Smooth muscle cell (in vitro differentiated cells): Measurements from ENCODE around the gene LRRC25. TPM values are rescaled to one million over a fixed set of nuclear protein-coding genes. Genes with fewer than 3 reads are reported as not detected.
"Not testable (repeated sequence)": the region's sequence is repeated elsewhere in the genome, so short reads cannot be mapped to it uniquely, and the experiment has no call there.

ENCODE experiments used
- DNase-seq: peaks from one replicate; lab custom pipeline; 2025; ENCODE audit not compliant: unreplicated experiment; lab: John Stamatoyannopoulos, UW
- H2AFZ ChIP-seq: fragments of 200-600 bp; sonication (generic); 2 replicates; pipeline ENCODE4 v1.6.0; 2016; ENCODE audit warnings: antibody characterized with exemption, low read depth, mild to moderate bottlenecking
- H3F3A ChIP-seq: fragments of 200-600 bp; sonication (generic); 2 replicates; pipeline ENCODE4 v1.6.0; 2017; ENCODE audit warnings: antibody characterized with exemption, low read depth
- H3K27ac ChIP-seq: fragments of 200-600 bp; sonication (generic); 2 replicates; pipeline ENCODE4 v1.5.1; 2016; ENCODE audit warnings: low read depth, mild to moderate bottlenecking
- H3K27me3 ChIP-seq: fragments of 200-600 bp; sonication (generic); 2 replicates; pipeline ENCODE4 v1.6.1; 2016; ENCODE audit warnings: low read depth, mild to moderate bottlenecking
- H3K36me3 ChIP-seq: fragments of 200-600 bp; sonication (generic); 2 replicates; pipeline ENCODE4 v1.5.1; 2016; ENCODE audit warnings: low read depth
- H3K4me1 ChIP-seq: fragments of 200-600 bp; sonication (generic); 2 replicates; pipeline ENCODE4 v1.5.1; 2016; ENCODE audit warnings: low read depth
- H3K4me2 ChIP-seq: fragments of 200-600 bp; sonication (generic); 2 replicates; pipeline ENCODE4 v1.6.0; 2016; ENCODE audit warnings: mild to moderate bottlenecking
- H3K4me3 ChIP-seq: fragments of 200-600 bp; sonication (generic); 2 replicates; pipeline ENCODE4 v1.5.1; 2016; ENCODE audit warnings: mild to moderate bottlenecking
- H3K79me2 ChIP-seq: fragments of 200-600 bp; sonication (generic); 2 replicates; pipeline ENCODE4 v1.6.0; 2016; ENCODE audit warnings: low read depth, mild to moderate bottlenecking
- H3K9ac ChIP-seq: fragments of 200-600 bp; sonication (generic); 2 replicates; pipeline ENCODE4 v1.6.0; 2016; ENCODE audit warnings: low read depth
- H3K9me3 ChIP-seq: fragments of 200-600 bp; sonication (generic); replicated peaks from 2 replicates; pipeline ENCODE4 v1.5.1; 2016; ENCODE audit warnings: low read depth
- H4K20me1 ChIP-seq: fragments of 200-600 bp; sonication (generic); 2 replicates; pipeline ENCODE4 v1.6.0; 2016; ENCODE audit warnings: low read depth
- WGBS: methylation state at CpG from one replicate; pipeline ENCODE4 v1.1.7; 2016; ENCODE audit warnings: low lambda C conversion rate; 5-methylcytosine and 5-hydroxymethylcytosine counted together
- polyA plus RNA-seq: library from polyadenylated mRNA; unstranded; fragments of >200 nt; fragmentation: Nextera tagmentation; extraction: Ambion mirVana; gene quantifications from 2 replicates; pipeline ENCODE4 v1.2.1, GENCODE V29; 2016
- total RNA-seq: library from RNA; depleted of rRNA; stranded (reverse); fragments of >200 nt; gene quantifications from 2 replicates; pipeline ENCODE4 v1.2.3, GENCODE V29; 2014
- TF ChIP-seq, protein P1 (sequence below): fragments of 200-600 bp; sonication (generic); IDR thresholded peaks from 2 replicates; pipeline ENCODE4 v1.5.1; 2017; ENCODE audit warnings: borderline replicate concordance, mild to moderate bottlenecking, antibody characterized with exemption; ENCODE audit not compliant: insufficient read depth, poor library complexity, severe bottlenecking

The LRRC25 gene
- total and polyA plus RNA-seq, 2 experiments from 2014 or later: 0.34 TPM; not detected in 1

DNA sequence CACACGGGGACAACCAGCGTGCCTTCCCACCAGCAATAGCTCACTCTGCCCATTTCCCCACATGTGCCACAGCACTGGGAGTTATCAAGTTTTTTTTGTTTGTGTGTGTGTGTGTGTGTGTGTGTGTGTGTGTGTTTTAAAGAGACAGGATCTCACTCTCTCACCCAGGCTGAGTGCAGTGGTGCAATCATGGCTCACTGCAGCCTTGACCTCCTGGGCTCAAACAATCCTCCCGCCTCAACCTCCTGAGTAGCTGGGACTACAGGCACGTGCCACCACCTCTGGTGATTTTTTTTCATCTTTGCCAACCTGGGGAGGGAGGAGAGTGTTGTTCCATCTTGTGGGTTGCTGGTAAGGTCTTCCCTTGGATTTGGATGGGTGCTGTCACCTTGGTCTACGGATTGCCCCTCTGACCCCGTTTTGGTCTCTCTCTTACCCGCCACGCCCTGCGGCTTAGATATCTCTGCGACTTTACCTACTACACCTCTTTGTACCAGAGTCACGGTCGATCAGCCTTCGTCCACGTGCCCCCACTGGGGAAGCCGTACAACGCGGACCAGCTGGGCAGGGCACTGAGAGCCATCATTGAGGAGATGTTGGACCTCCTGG, 34.4 kb downstream of the LRRC25 start:
- Histone ChIP-seq H3K79me2 (no peaks in the 10 kb centered on the region), H3K27ac (peak overlapping the region; percentile 94), H3K36me3 (no peaks in the 10 kb centered on the region), H3K27me3 (no peaks in the 10 kb centered on the region), H2AFZ (no peak overlapping the region), H3K9me3 (no peaks in the 10 kb centered on the region), H3K4me2 (no peak overlapping the region), H4K20me1 (no peaks in the 10 kb centered on the region), H3K4me1 (peaks cover 12% of the 10 kb centered on the region), H3F3A (peaks cover 9% of the 10 kb centered on the region), H3K4me3 (no peak overlapping the region), H3K9ac (no peak overlapping the region)
- DNase-seq: no peak
- WGBS: 94% methylated on average over 17 of the region's 17 CpGs
- TF ChIP-seq, protein P1, sequence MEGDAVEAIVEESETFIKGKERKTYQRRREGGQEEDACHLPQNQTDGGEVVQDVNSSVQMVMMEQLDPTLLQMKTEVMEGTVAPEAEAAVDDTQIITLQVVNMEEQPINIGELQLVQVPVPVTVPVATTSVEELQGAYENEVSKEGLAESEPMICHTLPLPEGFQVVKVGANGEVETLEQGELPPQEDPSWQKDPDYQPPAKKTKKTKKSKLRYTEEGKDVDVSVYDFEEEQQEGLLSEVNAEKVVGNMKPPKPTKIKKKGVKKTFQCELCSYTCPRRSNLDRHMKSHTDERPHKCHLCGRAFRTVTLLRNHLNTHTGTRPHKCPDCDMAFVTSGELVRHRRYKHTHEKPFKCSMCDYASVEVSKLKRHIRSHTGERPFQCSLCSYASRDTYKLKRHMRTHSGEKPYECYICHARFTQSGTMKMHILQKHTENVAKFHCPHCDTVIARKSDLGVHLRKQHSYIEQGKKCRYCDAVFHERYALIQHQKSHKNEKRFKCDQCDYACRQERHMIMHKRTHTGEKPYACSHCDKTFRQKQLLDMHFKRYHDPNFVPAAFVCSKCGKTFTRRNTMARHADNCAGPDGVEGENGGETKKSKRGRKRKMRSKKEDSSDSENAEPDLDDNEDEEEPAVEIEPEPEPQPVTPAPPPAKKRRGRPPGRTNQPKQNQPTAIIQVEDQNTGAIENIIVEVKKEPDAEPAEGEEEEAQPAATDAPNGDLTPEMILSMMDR: no peak

DNA sequence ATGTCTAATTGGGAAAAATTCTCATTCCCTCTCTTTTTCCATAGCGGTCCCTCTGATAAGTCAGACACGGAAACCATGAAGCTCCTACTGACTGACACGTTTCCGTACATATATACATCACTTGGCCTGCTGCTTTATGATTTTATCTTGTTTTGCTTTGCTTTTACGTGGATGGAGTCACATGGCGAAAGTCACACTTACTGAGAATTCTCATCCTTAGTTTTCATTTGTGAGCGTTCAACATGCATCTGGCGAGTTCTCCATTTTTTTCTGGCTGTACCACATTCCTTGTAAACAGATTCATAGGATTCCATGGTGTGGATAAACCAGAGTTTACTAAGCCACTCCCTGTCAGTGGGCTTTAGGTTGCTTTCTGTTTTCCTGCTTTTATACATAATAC, 35.8 kb downstream of the LRRC25 start:
- DNase-seq: no peak
- Histone ChIP-seq H3K9me3 (no peaks in the 10 kb centered on the region), H3K4me3 (no peak overlapping the region), H3K4me1 (peaks cover 12% of the 10 kb centered on the region), H3F3A (peaks cover 9% of the 10 kb centered on the region), H3K36me3 (peaks cover 3% of the 10 kb centered on the region), H3K9ac (no peak overlapping the region), H3K79me2 (no peaks in the 10 kb centered on the region), H3K4me2 (peak overlapping the region; percentile 13), H3K27me3 (no peaks in the 10 kb centered on the region), H4K20me1 (no peaks in the 10 kb centered on the region), H2AFZ (no peak overlapping the region), H3K27ac (peak overlapping the region; percentile 69)
- 66% methylated on average over 8 of the region's 8 CpGs for WGBS
- TF ChIP-seq, protein P1: no peak

DNA sequence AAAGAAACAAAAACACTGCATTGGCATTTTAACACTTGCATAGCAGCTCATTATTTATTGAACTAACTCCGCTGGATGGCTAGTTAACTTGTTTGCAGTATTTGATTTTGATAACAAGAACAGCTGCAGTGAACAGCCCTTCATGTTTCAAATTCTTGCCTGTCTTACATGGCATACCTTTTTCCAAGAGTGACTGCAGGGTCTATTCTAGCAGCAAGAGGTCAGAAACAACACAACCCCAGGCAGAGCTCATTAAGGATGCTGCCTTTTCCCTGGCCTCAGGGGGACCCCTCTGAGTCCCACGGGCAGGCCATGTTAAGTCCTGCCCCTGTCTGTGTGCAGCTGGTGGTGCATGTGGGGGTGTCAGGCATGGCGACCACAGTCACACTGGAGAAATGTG, 40.4 kb downstream of the LRRC25 start:
- Histone ChIP-seq H3F3A (peaks cover 9% of the 10 kb centered on the region), H3K4me3 (no peak overlapping the region), H4K20me1 (no peaks in the 10 kb centered on the region), H3K4me1 (no peaks in the 10 kb centered on the region), H3K4me2 (no peak overlapping the region), H3K9me3 (no peaks in the 10 kb centered on the region), H3K27me3 (no peaks in the 10 kb centered on the region), H3K36me3 (peaks cover 3% of the 10 kb centered on the region), H2AFZ (no peak overlapping the region), H3K9ac (no peak overlapping the region), H3K27ac (no peak overlapping the region), H3K79me2 (no peaks in the 10 kb centered on the region)
- TF ChIP-seq, protein P1: no peak
- DNase-seq: no peak
- WGBS: 100% methylated on average over 3 of the region's 3 CpGs

DNA sequence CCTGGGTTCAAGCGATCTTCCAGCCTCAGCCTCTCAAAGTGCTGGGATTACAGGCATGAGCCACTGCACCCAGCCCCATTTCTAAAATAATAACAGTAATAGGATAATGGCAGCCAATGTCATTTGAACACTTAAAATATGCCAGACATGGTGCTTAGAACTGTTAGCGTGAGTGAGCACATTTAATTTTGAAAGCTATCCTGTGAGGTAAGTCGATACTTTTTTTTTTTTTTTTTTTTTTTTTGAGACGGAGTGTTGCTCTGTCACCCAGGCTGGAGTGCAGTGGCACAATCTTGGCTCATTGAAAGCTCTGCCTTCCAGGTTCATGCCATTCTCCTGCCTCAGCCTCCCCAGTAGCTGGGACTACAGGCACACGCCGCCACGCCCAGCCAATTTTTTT, 42.7 kb downstream of the LRRC25 start:
- not testable (repeated sequence) for H3K36me3 ChIP-seq, H4K20me1 ChIP-seq, H2AFZ ChIP-seq, H3K79me2 ChIP-seq, H3K27me3 ChIP-seq, H3K4me3 ChIP-seq, H3K9ac ChIP-seq, H3K27ac ChIP-seq, H3F3A ChIP-seq, H3K9me3 ChIP-seq, H3K4me2 ChIP-seq, DNase-seq, H3K4me1 ChIP-seq
- WGBS: 96% methylated on average over 7 of the region's 7 CpGs
